Activated T-cell treated with anti-CD3 and anti-CD28 coated beads, Interleukin-2, amount 50 U/mL, for 48 hours (primary cell): ENCODE measurements around the gene TMEM229B.

ENCODE experiments used
- DNase-seq, 2 experiments: peaks; one replicate each; pipeline ENCODE4 v3.0.0-alpha.2; 2020

The TMEM229B gene

GRCh38 chr14:67449096-67449495 lies 39.4 kb downstream of the TMEM229B start:
- DNase-seq, result no peak

GRCh38 chr14:67447033-67447381 lies 41.5 kb downstream of the TMEM229B start:
- DNase-seq, result no peak

- no peak for DNase-seq
Observed at GRCh38 chr14:67446371-67447032, 42.0 kb downstream of the TMEM229B start.

GRCh38 chr14:67444395-67444794 lies 44.1 kb downstream of the TMEM229B start:
- DNase-seq, result no peak

GRCh38 chr14:67442139-67442906 lies 46.2 kb downstream of the TMEM229B start:
- no peak for DNase-seq

GRCh38 chr14:67441672-67442071 lies 46.8 kb downstream of the TMEM229B start:
- no peak for DNase-seq

- DNase-seq, result no peak
Observed at GRCh38 chr14:67441256-67441655, 47.3 kb downstream of the TMEM229B start.

- DNase-seq, result no peak
Observed at GRCh38 chr14:67440513-67440912, 48.0 kb downstream of the TMEM229B start.

GRCh38 chr14:67438969-67439368 lies 49.6 kb downstream of the TMEM229B start:
- DNase-seq, result no peak

- DNase-seq, result no peak
Observed at GRCh38 chr14:67436006-67436866, 52.3 kb downstream of the TMEM229B start.

- DNase-seq, result no peak
Observed at GRCh38 chr14:67435603-67436002, 52.9 kb downstream of the TMEM229B start.

GRCh38 chr14:67432050-67432564 lies 56.4 kb downstream of the TMEM229B start:
- no peak for DNase-seq

- no peak for DNase-seq
Observed at GRCh38 chr14:67429510-67430205, 58.9 kb downstream of the TMEM229B start.

GRCh38 chr14:67428501-67429031 lies 60.0 kb downstream of the TMEM229B start:
- DNase-seq, result no peak

- DNase-seq, result peak; percentile 80 to 81
Observed at GRCh38 chr14:67426983-67427606, 61.4 kb downstream of the TMEM229B start.

- no peak for DNase-seq
Observed at GRCh38 chr14:67426161-67426560, 62.4 kb downstream of the TMEM229B start.

- DNase-seq, result no peak
Observed at GRCh38 chr14:67425608-67426007, 62.9 kb downstream of the TMEM229B start.

GRCh38 chr14:67424539-67424938 lies 64.0 kb downstream of the TMEM229B start:
- no peak for DNase-seq

- DNase-seq, result no peak
Observed at GRCh38 chr14:67423424-67423823, 65.1 kb downstream of the TMEM229B start.

GRCh38 chr14:67421356-67422224 lies 66.9 kb downstream of the TMEM229B start:
- DNase-seq, result no peak
